GM18873 (cell line): ENCODE measurements around the gene PLXNA1.

Experiments used
- ATAC-seq: cut with Tn5 transposase; IDR thresholded peaks from one replicate; pipeline ENCODE4 v1.9.1; 2021; ENCODE audit warnings: mild to moderate bottlenecking, moderate library complexity, moderate number of reproducible peaks; ENCODE audit not compliant: unreplicated experiment, low FRiP score

PLXNA1 gene

GRCh38 chr3:126985132-126985985, 2.4 kb downstream of the PLXNA1 start:
- ATAC-seq, result no peak

DNA sequence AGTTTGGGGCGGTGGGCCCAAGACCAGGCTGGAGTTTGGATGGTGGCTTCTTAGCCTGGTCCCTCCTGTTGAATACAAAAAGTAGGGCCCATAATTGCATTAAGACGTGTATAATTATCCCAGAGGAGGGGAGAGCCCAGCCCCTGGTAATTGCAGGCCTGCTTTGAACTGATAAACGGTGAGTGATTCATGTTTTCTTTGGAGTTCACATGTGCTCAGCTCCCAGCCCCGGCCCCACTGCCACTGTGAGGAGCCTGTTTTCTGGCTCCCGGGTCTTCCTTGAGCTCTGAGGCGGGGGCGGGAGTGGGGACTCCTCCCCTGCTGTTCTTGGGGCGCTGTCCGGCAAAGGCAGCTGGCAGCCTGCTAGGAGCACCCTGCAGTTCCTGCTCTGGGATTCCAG, 3.1 kb downstream of the PLXNA1 start:
- ATAC-seq, result no peak

DNA sequence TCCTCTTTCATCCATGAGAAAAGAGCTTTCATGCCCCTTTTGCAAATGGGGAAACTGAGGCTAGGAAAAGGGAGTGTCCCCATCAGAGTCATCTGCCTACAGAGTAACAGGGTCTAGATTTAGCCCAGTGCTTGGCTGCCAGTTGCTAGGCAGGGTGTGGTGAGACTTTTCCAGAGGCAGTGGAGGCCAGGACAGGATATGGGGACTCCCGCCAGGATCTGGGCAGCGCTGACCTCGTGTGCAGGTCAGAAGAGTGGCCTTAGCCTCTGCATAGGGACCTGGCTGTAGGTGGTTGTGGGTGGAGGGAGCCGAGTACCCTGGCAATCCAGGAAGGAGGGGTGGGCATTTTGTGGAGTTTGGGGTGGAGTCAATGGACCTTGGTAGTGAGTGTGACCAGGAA, 4.2 kb downstream of the PLXNA1 start:
- no peak for ATAC-seq

GRCh38 chr3:126987596-126987995, 4.7 kb downstream of the PLXNA1 start:
- ATAC-seq, result no peak

- no peak for ATAC-seq
Observed at GRCh38 chr3:126988451-126989021, 5.6 kb downstream of the PLXNA1 start.

GRCh38 chr3:126989316-126990023, 6.6 kb downstream of the PLXNA1 start:
- ATAC-seq, result no peak

GRCh38 chr3:126990024-126990700, 7.2 kb downstream of the PLXNA1 start:
- no peak for ATAC-seq

- no peak for ATAC-seq
Observed at GRCh38 chr3:126990890-126991289, 8.0 kb downstream of the PLXNA1 start.

DNA sequence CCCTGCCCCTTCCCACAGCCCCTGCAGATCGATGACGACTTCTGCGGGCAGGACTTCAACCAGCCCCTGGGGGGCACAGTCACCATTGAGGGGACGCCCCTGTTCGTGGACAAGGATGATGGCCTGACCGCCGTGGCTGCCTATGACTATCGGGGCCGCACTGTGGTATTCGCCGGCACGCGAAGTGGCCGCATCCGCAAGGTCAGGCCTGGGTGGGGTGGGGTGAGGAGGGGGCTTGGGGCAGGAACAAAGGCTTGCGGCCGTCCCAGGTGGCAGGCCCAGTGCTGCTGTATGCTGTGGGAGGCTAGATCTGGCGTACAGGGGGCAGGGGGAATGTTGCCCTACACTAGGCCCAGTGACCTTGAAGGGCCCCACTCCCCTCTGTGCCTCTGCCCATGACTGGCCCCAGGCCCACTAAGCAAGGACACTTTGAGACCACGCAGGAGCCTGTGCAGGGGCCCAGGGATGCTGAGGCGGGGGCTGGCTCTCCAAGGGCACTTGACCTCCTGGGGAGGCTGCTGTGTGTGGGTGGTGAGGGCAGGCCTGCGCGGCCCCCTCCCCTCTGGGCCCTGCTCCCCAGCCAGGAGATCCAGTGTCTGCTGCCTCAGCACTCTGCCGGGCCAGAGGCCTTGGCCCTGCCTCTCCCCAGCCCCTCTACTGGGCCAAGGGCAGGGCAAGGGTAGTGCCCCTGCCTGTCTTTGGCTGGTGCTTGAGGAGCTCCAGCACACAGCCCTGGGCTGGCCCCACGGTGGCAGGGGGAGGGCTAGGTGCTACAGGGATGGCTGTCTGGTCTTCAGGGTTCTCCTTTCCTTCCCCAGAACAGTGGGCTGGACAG, 8.7 kb downstream of the PLXNA1 start:
- no peak for ATAC-seq

- no peak for ATAC-seq
Observed at GRCh38 chr3:126992216-126992615, 9.3 kb downstream of the PLXNA1 start.

- no peak for ATAC-seq
Observed at GRCh38 chr3:126992776-126993175, 9.9 kb downstream of the PLXNA1 start.

GRCh38 chr3:126993436-126993835, 10.5 kb downstream of the PLXNA1 start:
- no peak for ATAC-seq

- no peak for ATAC-seq
Observed at GRCh38 chr3:126994661-126995245, 11.8 kb downstream of the PLXNA1 start.

GRCh38 chr3:126995254-126995780, 12.4 kb downstream of the PLXNA1 start:
- ATAC-seq, result no peak

DNA sequence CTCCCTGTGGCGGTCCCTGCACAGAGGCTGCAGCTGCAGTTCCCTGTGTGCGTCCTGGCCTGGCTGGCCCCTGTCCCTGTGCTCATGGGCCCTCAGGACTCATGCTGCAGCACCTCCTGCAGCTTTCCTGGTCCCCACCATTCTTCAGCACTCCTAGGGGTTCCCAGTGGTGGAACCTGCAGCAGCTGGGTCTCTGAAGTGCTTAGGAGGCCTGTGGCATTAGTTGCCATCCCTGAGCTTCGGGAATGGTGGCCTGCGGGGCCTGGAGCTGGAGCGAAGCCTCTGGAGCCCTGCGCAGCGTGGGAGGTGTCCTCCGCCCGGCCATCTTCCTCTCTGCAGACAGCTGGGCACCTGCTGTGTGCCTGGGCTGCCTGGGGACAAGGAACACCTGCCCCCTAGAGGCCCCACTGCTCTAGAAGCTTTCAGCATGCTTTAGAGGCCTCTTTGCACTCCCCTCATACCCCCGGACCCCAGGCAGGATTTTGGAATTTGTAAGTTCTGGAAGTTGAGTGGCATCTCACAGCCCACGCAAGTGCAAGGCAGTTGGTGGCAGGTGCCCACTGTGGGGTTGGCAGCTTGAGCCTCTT, 13.1 kb downstream of the PLXNA1 start:
- no peak for ATAC-seq

GRCh38 chr3:126996905-126997304, 14.0 kb downstream of the PLXNA1 start:
- ATAC-seq, result no peak

DNA sequence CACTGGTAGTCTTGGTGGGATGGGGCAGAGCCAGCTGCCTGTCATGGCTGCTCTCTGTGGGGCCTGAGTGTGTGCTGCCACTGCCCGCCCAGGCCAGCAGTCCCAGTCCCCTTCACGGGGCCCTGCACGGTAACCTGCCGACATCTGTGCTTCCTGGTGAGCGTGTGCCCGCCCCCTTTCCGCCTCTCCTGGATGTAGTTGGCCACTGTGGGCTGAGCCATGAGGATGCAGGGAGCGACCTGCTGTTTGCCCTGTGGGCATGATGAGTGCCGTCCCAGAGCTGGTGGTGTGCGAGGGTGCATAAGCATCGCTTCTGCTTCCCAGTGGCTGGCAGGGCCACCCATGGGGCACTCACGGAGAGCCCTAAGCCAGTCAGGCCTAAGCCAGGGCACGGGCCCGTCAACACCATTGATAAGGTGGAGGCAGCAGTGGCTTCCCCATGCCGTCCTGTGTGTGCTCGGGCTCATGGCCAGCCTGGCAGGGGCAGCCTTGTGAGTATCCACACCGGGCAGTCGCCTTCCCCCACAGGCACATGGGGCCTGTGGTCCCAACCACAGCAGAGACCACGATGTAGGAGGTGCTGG, 14.6 kb downstream of the PLXNA1 start:
- ATAC-seq, result no peak

GRCh38 chr3:126998320-126998719, 15.4 kb downstream of the PLXNA1 start:
- ATAC-seq, result no peak

DNA sequence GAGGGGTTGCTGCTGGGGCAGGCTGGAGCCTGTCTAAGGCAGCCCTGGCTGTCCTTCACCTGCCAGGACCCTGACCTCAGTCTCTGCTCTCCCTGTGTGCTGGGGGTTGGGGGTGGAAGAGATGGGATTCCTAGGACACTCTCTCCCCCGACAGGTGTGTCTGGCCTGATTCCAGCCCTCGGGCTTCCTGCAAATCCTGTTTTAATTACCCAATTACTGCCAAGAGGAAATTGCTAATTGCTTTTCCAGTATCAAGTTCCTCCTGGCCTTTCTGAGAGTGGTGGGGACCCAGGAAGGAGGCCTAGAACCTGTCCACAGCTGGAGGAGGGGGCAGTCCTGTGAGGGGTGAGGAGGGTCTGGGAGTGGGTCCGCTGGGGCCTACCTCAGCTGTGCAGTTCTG, 15.8 kb downstream of the PLXNA1 start:
- no peak for ATAC-seq
